Measurements from ENCODE around the gene SERPINE1. TPM values are rescaled to one million over a fixed set of nuclear protein-coding genes. Genes with fewer than 3 reads are reported as not detected.
A peak's percentile ranks its signal among the peaks of the same experiment; 100 is the strongest.

SERPINE1 gene
- total and polyA plus RNA-seq, 2 of the 13 experiments (the other 11 are each of a cell fraction or from before 2014, with no cell fraction given) = 21.2 to 1,576 TPM

- TF ChIP-seq IKZF5 (CRISPR knock-in tag; IDR thresholded peaks at IDR 0.05) (peak; percentile 77; the same call in 1 of the 2 replicates), SMAD9 (CRISPR knock-in tag; IDR thresholded peaks at IDR 0.05) (no peak), ZFP1 (CRISPR knock-in tag; IDR thresholded peaks at IDR 0.05) (no peak), NCOA2 (CRISPR knock-in tag; IDR thresholded peaks at IDR 0.05) (peak; percentile 78), SMYD3 (CRISPR knock-in tag; IDR thresholded peaks at IDR 0.05) (peak; percentile 57; the same call in 1 of the 2 replicates), TCF12 (IDR thresholded peaks at IDR 0.05) (no peak), TCF12 (CRISPR knock-in tag; IDR thresholded peaks at IDR 0.05) (no peak), NFE2L1 (CRISPR knock-in tag; IDR thresholded peaks at IDR 0.05; ENCODE audit: borderline replicate concordance) (no peak), DDIT3 (CRISPR knock-in tag; IDR thresholded peaks at IDR 0.05) (no peak), ZNF225 (CRISPR knock-in tag; IDR thresholded peaks at IDR 0.05) (no peak), ZBTB21 (CRISPR knock-in tag; IDR thresholded peaks at IDR 0.05) (no peak), KDM1A (CRISPR knock-in tag; IDR thresholded peaks at IDR 0.05) (no peak), ZNF333 (CRISPR knock-in tag; IDR thresholded peaks at IDR 0.05; ENCODE audit: borderline replicate concordance) (no peak), ZNF670 (CRISPR knock-in tag; IDR thresholded peaks at IDR 0.05; ENCODE audit: borderline replicate concordance) (no peak; the same call in 1 of the 2 replicates), MTF2 (CRISPR knock-in tag; IDR thresholded peaks at IDR 0.05; ENCODE audit: borderline replicate concordance) (no peak), PHB2 (IDR thresholded peaks at IDR 0.05; ENCODE audit: partially characterized antibody) (no peak), CAMTA2 (CRISPR knock-in tag; IDR thresholded peaks at IDR 0.05; ENCODE audit: borderline replicate concordance) (no peak), ZNF34 (CRISPR knock-in tag; IDR thresholded peaks at IDR 0.05; ENCODE audit: borderline replicate concordance) (no peak), ZNF607 (CRISPR knock-in tag; IDR thresholded peaks at IDR 0.05; ENCODE audit: borderline replicate concordance) (no peak), ZNF784 (CRISPR knock-in tag; IDR thresholded peaks at IDR 0.05; ENCODE audit: borderline replicate concordance) (no peak), ZNF713 (CRISPR knock-in tag; IDR thresholded peaks at IDR 0.05) (no peak), ZNF382 (CRISPR knock-in tag; IDR thresholded peaks at IDR 0.05; ENCODE audit: borderline replicate concordance) (no peak), RFXAP (CRISPR knock-in tag; IDR thresholded peaks at IDR 0.05; ENCODE audit: borderline replicate concordance) (no peak), ZNF263 (CRISPR knock-in tag; IDR thresholded peaks at IDR 0.05) (no peak), JUND (CRISPR knock-in tag; IDR thresholded peaks at IDR 0.05) (0 out of 2 replicates have a peak, but pooled peaks have one; percentile 16), THAP11 (CRISPR knock-in tag; IDR thresholded peaks at IDR 0.05) (no peak; the same call in 1 of the 2 replicates)
- TF ChIP-seq, protein P1, sequence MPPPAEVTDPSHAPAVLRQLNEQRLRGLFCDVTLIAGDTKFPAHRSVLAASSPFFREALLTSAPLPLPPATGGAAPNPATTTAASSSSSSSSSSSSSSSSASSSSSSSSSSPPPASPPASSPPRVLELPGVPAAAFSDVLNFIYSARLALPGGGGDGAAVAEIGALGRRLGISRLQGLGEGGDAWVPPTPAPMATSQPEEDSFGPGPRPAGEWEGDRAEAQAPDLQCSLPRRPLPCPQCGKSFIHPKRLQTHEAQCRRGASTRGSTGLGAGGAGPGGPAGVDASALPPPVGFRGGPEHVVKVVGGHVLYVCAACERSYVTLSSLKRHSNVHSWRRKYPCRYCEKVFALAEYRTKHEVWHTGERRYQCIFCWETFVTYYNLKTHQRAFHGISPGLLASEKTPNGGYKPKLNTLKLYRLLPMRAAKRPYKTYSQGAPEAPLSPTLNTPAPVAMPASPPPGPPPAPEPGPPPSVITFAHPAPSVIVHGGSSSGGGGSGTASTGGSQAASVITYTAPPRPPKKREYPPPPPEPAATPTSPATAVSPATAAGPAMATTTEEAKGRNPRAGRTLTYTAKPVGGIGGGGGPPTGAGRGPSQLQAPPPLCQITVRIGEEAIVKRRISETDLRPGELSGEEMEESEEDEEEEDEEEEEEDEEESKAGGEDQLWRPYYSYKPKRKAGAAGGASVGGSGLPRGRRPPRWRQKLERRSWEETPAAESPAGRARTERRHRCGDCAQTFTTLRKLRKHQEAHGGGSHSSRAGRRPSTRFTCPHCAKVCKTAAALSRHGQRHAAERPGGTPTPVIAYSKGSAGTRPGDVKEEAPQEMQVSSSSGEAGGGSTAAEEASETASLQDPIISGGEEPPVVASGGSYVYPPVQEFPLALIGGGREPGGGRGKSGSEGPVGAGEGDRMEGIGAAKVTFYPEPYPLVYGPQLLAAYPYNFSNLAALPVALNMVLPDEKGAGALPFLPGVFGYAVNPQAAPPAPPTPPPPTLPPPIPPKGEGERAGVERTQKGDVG (CRISPR knock-in tag; IDR thresholded peaks at IDR 0.05; ENCODE audit: borderline replicate concordance) = no peak
Observed at GRCh38 chr7:101124376-101125056, 2.4 kb upstream of the SERPINE1 start (continued).

Measured in HepG2 (cell line).